Uterus (tissue), 4 donors: ENCODE results near the gene SCGB1D2. TPM values are rescaled to one million over a fixed set of nuclear protein-coding genes. Genes with fewer than 3 reads are reported as not detected.
A peak's percentile ranks its signal among the peaks of the same experiment; 100 is the strongest.

ENCODE experiments used
- DNase-seq, 2 donors: peaks; one replicate each; pipeline ENCODE4 v3.0.0-alpha.2; 2019 to 2020
- H3K27ac ChIP-seq, 2 donors: fragments of 200-600 bp; sonication (generic); 1 replicate in 1 of 2; 2 replicates in 1 of 2; pipeline ENCODE4 v1.5.1; 2016 to 2018
- H3K27me3 ChIP-seq, 2 donors: fragments of 200-600 bp; sonication (generic); one replicate each; pipeline ENCODE4 v1.5.1; 2018 to 2019; ENCODE audit warnings: control low read depth in 1 of 2
- H3K36me3 ChIP-seq, 2 donors: fragments of 200-600 bp; sonication (generic); one replicate each; pipeline ENCODE4 v1.5.1; 2019; ENCODE audit warnings: control low read depth in 1 of 2
- H3K4me1 ChIP-seq, 2 donors: fragments of 200-600 bp; sonication (generic); one replicate each; pipeline ENCODE4 v1.5.1; 2018 to 2019; ENCODE audit warnings: control low read depth in 1 of 2
- H3K4me3 ChIP-seq, 2 donors: fragments of 200-600 bp; sonication (generic); 1 replicate in 1 of 2; 2 replicates in 1 of 2; pipeline ENCODE4 v1.5.1; 2018 to 2019; ENCODE audit warnings: mild to moderate bottlenecking in 1 of 2
- H3K9me3 ChIP-seq, 2 donors: fragments of 200-600 bp; sonication (generic); one replicate each; pipeline ENCODE4 v1.5.1; 2019; ENCODE audit warnings: control low read depth in 1 of 2
- CTCF ChIP-seq, 4 experiments: fragments of 200-600 bp in 2 of 4; fragments of 450-650 bp in 2 of 4; sonication (generic) in 2 of 4; IDR thresholded peaks; one replicate each; pipeline ENCODE4 v1.5.1; 2016 to 2019; ENCODE audit warnings: antibody characterized with exemption in 4 of 4, mild to moderate bottlenecking in 2 of 4, moderate library complexity in 1 of 4
- POLR2A ChIP-seq, 2 donors: fragments of 450-650 bp; IDR thresholded peaks; one replicate each; pipeline ENCODE4 v1.6.1; 2016; ENCODE audit warnings: antibody characterized with exemption in 2 of 2, mild to moderate bottlenecking in 1 of 2, moderate library complexity in 1 of 2
- intact Hi-C: fragments of 100-400 bp; cut with DNase I; formaldehyde crosslinking; loops from one replicate; pipeline ENCODE4 v1.15.1; 2023; ENCODE audit warnings: low total_unique reads
- total RNA-seq, 4 donors: library from RNA; depleted of rRNA in 3 of 4; stranded (reverse); fragments of >200 nt in 3 of 4; gene quantifications; one replicate each; pipeline versions ENCODE4 v1.1.0 to v1.2.4, GENCODE V29; 2014 to 2023
- donor health status: DM: yes; HTN: yes; CAD: no.

SCGB1D2 gene
- total RNA-seq, 4 donors from 2014 or later = 1.9 TPM; not detected in 3

DNA sequence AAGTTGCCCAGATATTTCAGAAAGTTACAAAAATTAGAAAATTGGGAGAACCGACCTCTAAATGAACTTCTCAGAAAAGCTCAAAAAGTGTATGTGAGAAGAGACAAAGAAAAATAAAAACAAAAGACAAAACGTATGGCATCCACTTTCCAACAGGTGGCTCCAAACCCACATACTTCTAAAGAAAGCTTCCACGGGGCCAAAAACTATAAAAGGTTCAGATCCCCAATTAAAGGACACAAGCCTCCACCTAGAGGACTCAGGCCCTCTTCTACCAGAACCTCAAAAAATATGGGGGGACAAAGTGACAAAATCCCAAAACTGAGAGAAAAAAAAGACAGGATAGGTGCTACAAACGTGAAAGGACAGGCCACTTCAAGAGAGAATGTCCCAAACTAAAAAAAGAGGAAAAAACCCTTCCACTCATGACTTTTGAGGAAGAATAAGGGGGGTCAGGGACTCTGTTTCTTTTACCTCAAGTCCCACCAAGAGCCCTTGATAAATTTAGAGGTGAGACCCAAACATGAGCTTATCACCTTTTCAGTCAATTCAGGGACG, 24.8 kb upstream of the SCGB1D2 start:
- DNase-seq = no peak
- H3K27ac ChIP-seq = no peak overlapping the region
- no peak overlapping the region for H3K4me3 ChIP-seq
- H3K9me3 ChIP-seq = no peaks in the 10 kb centered on the region
- H3K36me3 ChIP-seq = no peaks in the 10 kb centered on the region
- intact Hi-C loops = no loop called here
- H3K27me3 ChIP-seq = no peaks in the 10 kb centered on the region
- no peaks in the 10 kb centered on the region for H3K4me1 ChIP-seq
- TF ChIP-seq POLR2A (IDR thresholded peaks at IDR 0.05) = no peak
- peak in 1 of 4 experiments; percentile 18 for TF ChIP-seq CTCF (IDR thresholded peaks at IDR 0.05)

DNA sequence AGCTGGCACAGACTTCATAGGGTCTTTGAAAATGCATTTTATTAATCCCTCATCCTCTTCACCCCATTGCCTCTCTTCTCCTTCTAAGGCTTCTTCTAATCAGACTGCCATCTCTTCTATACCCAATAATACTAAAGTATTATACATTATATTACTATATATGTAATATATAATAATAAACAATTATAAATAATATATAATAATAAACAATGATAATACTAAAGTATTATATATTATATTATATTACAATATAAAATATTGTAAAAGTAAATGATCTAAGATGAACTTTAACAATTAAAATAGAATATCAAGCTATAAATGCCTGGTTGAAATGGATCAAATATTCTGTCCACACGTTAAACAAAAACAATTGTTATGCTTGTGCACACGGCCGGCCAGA, 20.5 kb upstream of the SCGB1D2 start:
- Histone ChIP-seq H3K4me3 (no peak overlapping the region), H3K27ac (no peak overlapping the region), H3K27me3 (no peaks in the 10 kb centered on the region), H3K9me3 (peaks cover 0 to 5% of the 10 kb centered on the region in 2 donors), H3K4me1 (no peaks in the 10 kb centered on the region), H3K36me3 (no peaks in the 10 kb centered on the region)
- DNase-seq = no peak
- intact Hi-C loops = no loop called here
- TF ChIP-seq CTCF (IDR thresholded peaks at IDR 0.05) = no peak
- no peak for TF ChIP-seq POLR2A (IDR thresholded peaks at IDR 0.05)

- no peaks in the 10 kb centered on the region for H3K36me3 ChIP-seq
- H3K4me3 ChIP-seq = no peak overlapping the region
- H3K27ac ChIP-seq = no peak overlapping the region
- peaks cover 0 to 5% of the 10 kb centered on the region in 2 donors for H3K9me3 ChIP-seq
- TF ChIP-seq CTCF (IDR thresholded peaks at IDR 0.05) = no peak
- TF ChIP-seq POLR2A (IDR thresholded peaks at IDR 0.05) = no peak
- no peaks in the 10 kb centered on the region for H3K27me3 ChIP-seq
- H3K4me1 ChIP-seq = no peaks in the 10 kb centered on the region
- intact Hi-C loops = no loop called here
- DNase-seq = no peak
These were observed 18.9 kb upstream of the SCGB1D2 start for GRCh38 chr11:62223095-62223494.

GRCh38 chr11:62233730-62234129, 8.3 kb upstream of the SCGB1D2 start:
- Histone ChIP-seq H3K27me3 (peaks cover 0 to 3% of the 10 kb centered on the region in 2 donors), H3K4me1 (no peaks in the 10 kb centered on the region), H3K4me3 (no peak overlapping the region), H3K27ac (no peak overlapping the region), H3K36me3 (no peaks in the 10 kb centered on the region), H3K9me3 (no peaks in the 10 kb centered on the region)
- no peak for DNase-seq
- intact Hi-C loops = no loop called here
- TF ChIP-seq POLR2A (IDR thresholded peaks at IDR 0.05) = no peak
- TF ChIP-seq CTCF (IDR thresholded peaks at IDR 0.05) = no peak

DNA sequence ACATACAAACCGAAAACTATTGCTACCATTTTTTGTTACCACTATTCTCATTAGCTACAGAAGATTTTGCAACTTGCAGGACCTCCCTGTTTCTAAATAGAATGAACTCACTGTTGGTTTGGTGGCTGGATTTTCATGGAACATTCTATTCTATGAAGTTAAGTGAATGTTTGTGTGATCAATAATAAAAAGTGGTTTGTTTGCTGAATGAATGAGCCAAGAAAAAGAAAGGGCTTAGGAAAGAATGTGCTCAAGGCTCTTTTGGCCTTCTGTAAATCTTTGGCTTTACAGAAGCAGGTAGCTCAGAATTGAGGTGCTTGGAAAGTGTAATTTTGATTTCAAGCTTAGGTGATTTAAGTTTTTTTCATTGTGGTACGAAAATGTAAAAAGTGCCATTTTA, 5.9 kb upstream of the SCGB1D2 start:
- Histone ChIP-seq H3K4me1 (no peaks in the 10 kb centered on the region), H3K4me3 (no peak overlapping the region), H3K27ac (no peak overlapping the region), H3K36me3 (no peaks in the 10 kb centered on the region), H3K9me3 (no peaks in the 10 kb centered on the region), H3K27me3 (peaks cover 0 to 3% of the 10 kb centered on the region in 2 donors)
- no peak for TF ChIP-seq POLR2A (IDR thresholded peaks at IDR 0.05)
- TF ChIP-seq CTCF (IDR thresholded peaks at IDR 0.05) = no peak
- intact Hi-C loops = no loop called here
- DNase-seq = no peak
